Peyer's patch (tissue), 4 donors: ENCODE measurements around the gene KRTAP19-7.

ENCODE experiments used
- POLR2A ChIP-seq, 2 donors: fragments of 450-650 bp; IDR thresholded peaks; one replicate each; pipeline ENCODE4 v1.5.1; 2017; ENCODE audit warnings: antibody characterized with exemption in 2 of 2, mild to moderate bottlenecking in 2 of 2, moderate library complexity in 2 of 2
- TF ChIP-seq, protein P1 (sequence below), 6 experiments: fragments of 450-650 bp in 4 of 6; fragments of 200-600 bp in 2 of 6; sonication (generic) in 1 of 6; IDR thresholded peaks; one replicate each; pipeline ENCODE4 v1.5.1; 2017 to 2019; ENCODE audit warnings: antibody characterized with exemption in 6 of 6, mild to moderate bottlenecking in 3 of 6, moderate library complexity in 1 of 6

DNA sequence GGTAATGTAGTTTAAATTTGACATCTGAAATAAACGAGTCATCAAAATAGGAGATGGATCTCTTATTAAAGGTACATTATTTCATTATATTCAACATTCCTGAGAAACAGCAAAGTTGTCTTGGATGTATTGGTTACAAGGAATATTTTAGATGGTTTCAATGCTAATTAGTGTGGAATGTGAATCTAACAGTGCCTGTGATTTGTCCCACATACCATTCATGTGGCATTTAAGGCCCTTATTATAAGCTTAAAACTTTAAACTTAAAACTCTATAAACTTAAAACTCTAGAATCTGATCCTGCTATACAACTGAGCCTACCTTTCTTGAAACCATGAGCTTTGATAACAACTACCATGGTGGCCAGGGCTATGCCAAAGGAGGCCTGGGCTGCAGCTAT lies 39.7 kb upstream of the KRTAP19-7 start, which contains the start of gene KRTAP22-1:
- TF ChIP-seq POLR2A (IDR thresholded peaks at IDR 0.05): no peak
- TF ChIP-seq, protein P1, sequence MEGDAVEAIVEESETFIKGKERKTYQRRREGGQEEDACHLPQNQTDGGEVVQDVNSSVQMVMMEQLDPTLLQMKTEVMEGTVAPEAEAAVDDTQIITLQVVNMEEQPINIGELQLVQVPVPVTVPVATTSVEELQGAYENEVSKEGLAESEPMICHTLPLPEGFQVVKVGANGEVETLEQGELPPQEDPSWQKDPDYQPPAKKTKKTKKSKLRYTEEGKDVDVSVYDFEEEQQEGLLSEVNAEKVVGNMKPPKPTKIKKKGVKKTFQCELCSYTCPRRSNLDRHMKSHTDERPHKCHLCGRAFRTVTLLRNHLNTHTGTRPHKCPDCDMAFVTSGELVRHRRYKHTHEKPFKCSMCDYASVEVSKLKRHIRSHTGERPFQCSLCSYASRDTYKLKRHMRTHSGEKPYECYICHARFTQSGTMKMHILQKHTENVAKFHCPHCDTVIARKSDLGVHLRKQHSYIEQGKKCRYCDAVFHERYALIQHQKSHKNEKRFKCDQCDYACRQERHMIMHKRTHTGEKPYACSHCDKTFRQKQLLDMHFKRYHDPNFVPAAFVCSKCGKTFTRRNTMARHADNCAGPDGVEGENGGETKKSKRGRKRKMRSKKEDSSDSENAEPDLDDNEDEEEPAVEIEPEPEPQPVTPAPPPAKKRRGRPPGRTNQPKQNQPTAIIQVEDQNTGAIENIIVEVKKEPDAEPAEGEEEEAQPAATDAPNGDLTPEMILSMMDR (IDR thresholded peaks at IDR 0.05): no peak
